Osteocyte (in vitro differentiated cells): Measurements from ENCODE around the gene NDST3. TPM values are rescaled to one million over a fixed set of nuclear protein-coding genes. Genes with fewer than 3 reads are reported as not detected.

ENCODE experiments used
- DNase-seq: peaks from one replicate; pipeline ENCODE4 v3.0.0; 2021; ENCODE audit warnings: mixed read lengths; ENCODE audit not compliant: unreplicated experiment; ENCODE audit errors: extremely low spot score
- H3K27ac Mint-ChIP-seq: one replicate; pipeline ENCODE4 v1.8.0; 2021; ENCODE audit warnings: mild to moderate bottlenecking, mixed read lengths; ENCODE audit not compliant: unreplicated experiment
- H3K27me3 Mint-ChIP-seq: one replicate; pipeline ENCODE4 v1.8.0; 2021; ENCODE audit warnings: mixed read lengths; ENCODE audit not compliant: unreplicated experiment
- H3K36me3 Mint-ChIP-seq: one replicate; pipeline ENCODE4 v1.8.0; 2021; ENCODE audit warnings: mixed read lengths; ENCODE audit not compliant: unreplicated experiment
- H3K4me1 Mint-ChIP-seq: one replicate; pipeline ENCODE4 v1.8.0; 2021; ENCODE audit warnings: mixed read lengths; ENCODE audit not compliant: unreplicated experiment
- H3K4me3 Mint-ChIP-seq: one replicate; pipeline ENCODE4 v1.8.0; 2021; ENCODE audit warnings: mild to moderate bottlenecking, moderate library complexity, mixed read lengths; ENCODE audit not compliant: unreplicated experiment
- H3K9me3 Mint-ChIP-seq: one replicate; pipeline ENCODE4 v1.8.0; 2021; ENCODE audit warnings: mixed read lengths; ENCODE audit not compliant: unreplicated experiment
- CTCF ChIP-seq: fragments of 200-600 bp; sonication (generic); IDR thresholded peaks from 2 replicates; pipeline ENCODE4 v1.5.0; 2021; ENCODE audit warnings: antibody characterized with exemption, mild to moderate bottlenecking, moderate library complexity
- total RNA-seq: library from RNA; stranded (reverse); gene quantifications from 2 replicates; pipeline ENCODE4 v1.2.1, GENCODE V29; 2021

Gene NDST3
- total RNA-seq, 1 donor from 2014 or later, result 3.2 TPM

DNA sequence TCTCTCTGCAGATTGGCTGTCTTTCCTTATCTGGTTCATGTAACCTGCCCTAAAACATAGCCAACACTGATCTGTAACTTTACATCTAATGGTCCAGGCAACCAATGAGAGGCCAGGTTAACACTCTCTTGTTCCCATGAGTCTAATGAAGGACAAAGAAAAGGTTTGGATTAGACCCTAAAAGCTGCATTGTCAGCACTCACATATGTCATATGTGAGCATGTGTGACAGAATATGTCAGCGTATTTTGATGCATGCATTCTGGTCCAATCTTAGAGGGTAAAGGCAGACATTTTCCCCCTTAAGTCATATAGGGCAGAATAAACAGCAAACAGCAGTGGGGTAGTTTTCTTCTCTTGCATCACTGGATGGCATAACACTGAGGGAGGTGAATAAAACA lies 3.7 kb downstream of the NDST3 start:
- Mint-ChIP-seq H3K9me3 (no peaks in the 10 kb centered on the region), H3K27me3 (peaks cover 5% of the 10 kb centered on the region), H3K4me1 (peaks cover 10% of the 10 kb centered on the region), H3K4me3 (no peak overlapping the region), H3K36me3 (peaks cover 5% of the 10 kb centered on the region), H3K27ac (no peak overlapping the region)
- no peak for DNase-seq
- no peak for TF ChIP-seq CTCF

- Mint-ChIP-seq H3K9me3 (peaks cover 26% of the 10 kb centered on the region), H3K36me3 (peaks cover 20% of the 10 kb centered on the region), H3K27me3 (no peaks in the 10 kb centered on the region), H3K27ac (no peak overlapping the region), H3K4me1 (no peaks in the 10 kb centered on the region), H3K4me3 (no peak overlapping the region)
- TF ChIP-seq CTCF, result no peak
- DNase-seq, result no peak
These were observed 12.0 kb downstream of the NDST3 start for GRCh38 chr4:118046323-118046722.

GRCh38 chr4:118047043-118047442 lies 12.8 kb downstream of the NDST3 start:
- H3K4me3 Mint-ChIP-seq, result no peak overlapping the region
- H3K27ac Mint-ChIP-seq, result no peak overlapping the region
- peaks cover 20% of the 10 kb centered on the region for H3K36me3 Mint-ChIP-seq
- peaks cover 33% of the 10 kb centered on the region for H3K9me3 Mint-ChIP-seq
- DNase-seq, result no peak
- no peak for TF ChIP-seq CTCF
- no peaks in the 10 kb centered on the region for H3K4me1 Mint-ChIP-seq
- no peaks in the 10 kb centered on the region for H3K27me3 Mint-ChIP-seq

DNA sequence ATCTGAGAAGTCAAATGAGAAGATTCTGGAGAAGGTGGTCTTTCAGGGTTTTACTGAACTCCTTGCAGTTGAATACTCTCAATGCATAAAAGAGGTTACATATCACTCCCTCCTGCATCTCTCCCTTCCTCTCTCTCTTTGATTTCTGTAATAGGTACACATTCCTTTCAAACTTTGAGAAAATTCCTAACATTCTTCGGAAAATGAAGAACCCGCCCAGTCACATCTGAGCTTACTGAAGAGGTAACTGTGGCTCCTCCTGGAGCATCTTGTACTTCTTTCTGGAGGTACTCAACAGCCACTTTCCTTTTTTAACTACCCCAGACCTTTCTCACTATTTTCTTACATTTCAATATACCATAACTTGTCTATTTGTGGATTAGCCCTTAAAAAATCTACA lies 24.7 kb downstream of the NDST3 start:
- no peaks in the 10 kb centered on the region for H3K4me1 Mint-ChIP-seq
- no peak overlapping the region for H3K27ac Mint-ChIP-seq
- TF ChIP-seq CTCF, result no peak
- peaks cover 3% of the 10 kb centered on the region for H3K36me3 Mint-ChIP-seq
- no peak overlapping the region for H3K4me3 Mint-ChIP-seq
- DNase-seq, result no peak
- no peaks in the 10 kb centered on the region for H3K27me3 Mint-ChIP-seq
- H3K9me3 Mint-ChIP-seq, result no peaks in the 10 kb centered on the region

DNA sequence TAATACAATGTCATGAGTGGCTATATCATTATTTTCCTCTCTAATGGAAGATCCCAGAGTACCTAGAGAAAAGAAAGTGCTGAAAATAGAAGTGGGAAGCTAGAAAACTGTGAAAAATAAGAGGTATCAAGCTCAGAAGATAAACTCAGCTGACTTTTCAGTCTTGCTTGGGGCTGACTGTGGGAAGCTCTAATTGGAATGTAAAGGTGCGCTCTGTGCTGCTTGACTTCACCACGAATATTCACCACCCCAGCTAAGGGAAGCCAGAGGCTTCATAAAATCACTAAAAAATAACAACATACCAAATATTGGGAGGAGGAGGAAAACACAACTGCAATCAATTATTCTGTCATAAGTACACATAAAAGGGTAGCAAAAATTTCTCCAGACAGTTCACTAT lies 25.1 kb downstream of the NDST3 start:
- Mint-ChIP-seq H3K27me3 (no peaks in the 10 kb centered on the region), H3K9me3 (no peaks in the 10 kb centered on the region), H3K4me1 (no peaks in the 10 kb centered on the region), H3K4me3 (no peak overlapping the region), H3K27ac (no peak overlapping the region), H3K36me3 (peaks cover 3% of the 10 kb centered on the region)
- no peak for TF ChIP-seq CTCF
- DNase-seq, result no peak
